Pancreas (tissue), 10 donors: ENCODE measurements around the gene COLQ. TPM values are rescaled to one million over a fixed set of nuclear protein-coding genes. Genes with fewer than 3 reads are reported as not detected.
A peak's percentile ranks its signal among the peaks of the same experiment; 100 is the strongest.
"Not testable (repeated sequence)": the region's sequence is repeated elsewhere in the genome, so short reads cannot be mapped to it uniquely, and the experiment has no call there.

Experiments used
- ATAC-seq, 4 donors: fragments of 200-7000 bp; cut with Tn5 transposase; one replicate each; pipeline versions ENCODE4 v1.8.0 to v1.9.1; 2020; ENCODE audit warnings: mild to moderate bottlenecking in 4 of 4, moderate library complexity in 4 of 4
- DNase-seq, 6 donors: peaks; one replicate each; pipeline ENCODE4 v3.0.0-alpha.2; 2020
- FAIRE-seq: peaks from 2 replicates; lab custom pipeline; 2012; peaks lifted over from hg19 to GRCh38; lab: Jason Lieb, UNC
- H3K27ac ChIP-seq, 4 donors: fragments of 200-600 bp; sonication (generic); 1 replicate in 3 of 4; 2 replicates in 1 of 4; pipeline versions ENCODE4 v1.5.0 to v1.8.0; 2020
- H3K27me3 ChIP-seq, 4 donors: fragments of 200-600 bp; one replicate each; pipeline ENCODE4 v1.8.0; 2021
- H3K36me3 ChIP-seq, 3 donors: fragments of 200-600 bp; sonication (generic) in 1 of 3; one replicate each; pipeline versions ENCODE4 v1.5.0 to v1.8.0; 2020 to 2021
- H3K4me1 ChIP-seq, 3 donors: fragments of 200-600 bp; one replicate each; pipeline ENCODE4 v1.8.0; 2021
- H3K4me3 ChIP-seq, 4 donors: fragments of 200-600 bp; sonication (generic) in 2 of 4; one replicate each; pipeline versions ENCODE4 v1.5.0 to v1.8.0; 2020 to 2021
- H3K9me3 ChIP-seq, 4 donors: fragments of 200-600 bp; one replicate each; pipeline ENCODE4 v1.8.0; 2021
- WGBS, 2 donors: extraction: QIAGEN DNeasy Blood & Tissue Kit; methylation state at CpG; one replicate each; pipeline ENCODE4 v1.1.7; 2013; 5-methylcytosine and 5-hydroxymethylcytosine counted together
- intact Hi-C, 3 donors: fragments of 100-400 bp; cut with DNase I; formaldehyde crosslinking; loops; one replicate each; pipeline versions ENCODE4 v1.11.1 to v1.14.2; 2022
- polyA plus RNA-seq, 2 donors: library from polyadenylated mRNA; stranded (reverse); fragments of 200-250 nt; gene quantifications; one replicate each; pipeline ENCODE4 v1.2.3, GENCODE V29; 2013
- total RNA-seq, 6 donors: library from RNA; stranded (reverse); fragmentation: NEBNext Ultra II Directional in 4 of 6; extraction: Animal tissue kit (Norgen Biotek cat#: 25700) in 4 of 6; gene quantifications; one replicate each; pipeline versions ENCODE4 v1.2.1 to v1.2.4, GENCODE V29; 2021 to 2023
- TF ChIP-seq, protein P1 (sequence below), 4 donors: fragments of 200-600 bp; sonication (generic) in 3 of 4; IDR thresholded peaks; one replicate each; pipeline versions ENCODE4 v1.5.0 to v1.8.0; 2021; ENCODE audit warnings: antibody characterized with exemption in 4 of 4
- donor health status: healthy with polysubstance abuse.
- donor health status: DM: no; HTN: no; CAD: no; lungs with moderate emphysema.
- donor health status: DM: no; HTN: no; CAD: no.
- donor health status: control.
- donor health status: control.
- donor health status: Bipolar disorder and iron deficiency.
- donor health status: DM: yes; HTN: yes; CAD: no.
- donor health status: DM: no; HTN: no; CAD: no.
- donor health status: DM: no; HTN: no; CAD: no.
- donor health status: DM: yes; HTN: yes; CAD: no.

Gene COLQ
- total and polyA plus RNA-seq, 8 donors, result 0.28 to 3.1 (median 0.83) TPM

DNA sequence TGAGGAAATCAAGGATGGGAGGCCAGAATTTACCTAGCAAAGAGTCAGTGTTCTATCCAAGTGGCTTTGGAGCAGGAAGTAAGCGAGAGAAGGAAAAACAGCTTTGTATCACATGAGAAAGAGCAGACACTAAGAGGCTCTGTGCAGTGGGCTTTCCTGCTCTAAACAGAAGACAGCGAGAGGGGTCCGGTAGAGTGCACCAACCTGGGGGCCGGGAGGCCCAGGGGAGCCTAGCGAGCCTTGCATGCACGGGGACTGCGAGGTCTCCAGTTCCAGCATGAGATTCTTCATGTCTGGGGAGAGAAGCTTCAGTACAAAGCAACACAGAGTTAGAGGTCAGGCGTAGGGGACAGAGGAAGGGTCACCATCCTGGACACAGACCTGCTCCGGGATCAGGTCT, 33.5 kb downstream of the COLQ start:
- peaks cover 0 to 4% (median 0%) of the 10 kb centered on the region in 3 donors for H3K4me1 ChIP-seq
- H3K36me3 ChIP-seq, result no peaks in the 10 kb centered on the region
- no peak for DNase-seq
- no peak for ATAC-seq
- 95 to 97% methylated on average over 9 of the region's 9 CpGs for whole genome bisulfite sequencing, 2 donors
- H3K27ac ChIP-seq, result no peak overlapping the region
- H3K4me3 ChIP-seq, result no peak overlapping the region
- H3K27me3 ChIP-seq, result no peaks in the 10 kb centered on the region
- TF ChIP-seq, protein P1, sequence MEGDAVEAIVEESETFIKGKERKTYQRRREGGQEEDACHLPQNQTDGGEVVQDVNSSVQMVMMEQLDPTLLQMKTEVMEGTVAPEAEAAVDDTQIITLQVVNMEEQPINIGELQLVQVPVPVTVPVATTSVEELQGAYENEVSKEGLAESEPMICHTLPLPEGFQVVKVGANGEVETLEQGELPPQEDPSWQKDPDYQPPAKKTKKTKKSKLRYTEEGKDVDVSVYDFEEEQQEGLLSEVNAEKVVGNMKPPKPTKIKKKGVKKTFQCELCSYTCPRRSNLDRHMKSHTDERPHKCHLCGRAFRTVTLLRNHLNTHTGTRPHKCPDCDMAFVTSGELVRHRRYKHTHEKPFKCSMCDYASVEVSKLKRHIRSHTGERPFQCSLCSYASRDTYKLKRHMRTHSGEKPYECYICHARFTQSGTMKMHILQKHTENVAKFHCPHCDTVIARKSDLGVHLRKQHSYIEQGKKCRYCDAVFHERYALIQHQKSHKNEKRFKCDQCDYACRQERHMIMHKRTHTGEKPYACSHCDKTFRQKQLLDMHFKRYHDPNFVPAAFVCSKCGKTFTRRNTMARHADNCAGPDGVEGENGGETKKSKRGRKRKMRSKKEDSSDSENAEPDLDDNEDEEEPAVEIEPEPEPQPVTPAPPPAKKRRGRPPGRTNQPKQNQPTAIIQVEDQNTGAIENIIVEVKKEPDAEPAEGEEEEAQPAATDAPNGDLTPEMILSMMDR (IDR thresholded peaks at IDR 0.05), result no peak
- no peak for FAIRE-seq
- no peaks in the 10 kb centered on the region for H3K9me3 ChIP-seq
- intact Hi-C loops, result no loop called here

DNA sequence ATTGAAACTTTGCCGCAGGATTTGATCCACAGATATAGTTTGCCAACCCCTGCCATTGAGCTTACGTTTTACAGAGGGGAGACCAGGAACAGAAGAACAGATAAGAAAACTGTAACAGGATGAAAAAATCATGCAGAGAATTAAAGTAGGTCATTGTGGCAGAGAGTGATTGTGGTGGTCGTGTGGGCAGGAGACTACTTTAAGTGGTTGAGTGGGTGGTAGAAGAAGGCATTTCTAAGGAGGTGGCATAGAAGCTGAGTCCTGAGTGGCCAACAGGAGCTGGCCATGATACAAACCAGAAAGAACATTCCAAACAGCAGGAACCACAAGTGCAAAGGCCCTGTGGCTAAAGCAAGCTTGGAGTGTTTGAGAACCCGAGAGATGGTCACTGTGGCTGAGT, 34.5 kb downstream of the COLQ start:
- no peak overlapping the region for H3K4me3 ChIP-seq
- peaks cover 0 to 4% (median 0%) of the 10 kb centered on the region in 3 donors for H3K4me1 ChIP-seq

DNA sequence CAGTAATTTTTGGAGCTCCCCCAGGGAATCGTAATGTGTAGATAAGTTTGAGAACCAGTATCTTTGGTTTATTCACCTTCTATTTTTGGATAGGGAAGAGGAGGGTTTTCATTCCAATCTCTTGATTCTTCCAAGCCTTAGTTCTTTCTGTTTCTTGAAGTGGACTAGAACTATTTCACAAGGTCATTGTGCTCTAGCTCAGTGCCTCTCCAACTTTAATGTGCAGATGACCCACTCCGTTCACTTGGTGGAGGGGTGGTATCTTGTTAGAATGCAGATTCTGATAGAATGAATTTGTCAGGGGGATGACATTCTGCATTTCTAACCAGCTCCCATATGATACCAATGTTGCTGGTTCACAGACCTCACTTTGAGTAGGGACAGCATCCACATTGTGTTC, 35.5 kb downstream of the COLQ start:
- no peak overlapping the region for H3K27ac ChIP-seq
- FAIRE-seq (no peak), DNase-seq (no peak), ATAC-seq (no peak)
- H3K9me3 ChIP-seq, result no peaks in the 10 kb centered on the region
- WGBS, 2 donors, result 90 to 92% methylated on average over 2 of the region's 2 CpGs
- peaks cover 0 to 4% (median 0%) of the 10 kb centered on the region in 3 donors for H3K4me1 ChIP-seq
- no peaks in the 10 kb centered on the region for H3K36me3 ChIP-seq
- H3K4me3 ChIP-seq, result no peak overlapping the region
- no peaks in the 10 kb centered on the region for H3K27me3 ChIP-seq
- TF ChIP-seq, protein P1 (IDR thresholded peaks at IDR 0.05), result no peak
- intact Hi-C loops, result no loop called here

More for the DNA sequence above, 34.5 kb downstream of the COLQ start:
- no peak overlapping the region for H3K27ac ChIP-seq
- WGBS, 2 donors, result 89 to 90% methylated on average over 4 of the region's 4 CpGs
- no peaks in the 10 kb centered on the region for H3K9me3 ChIP-seq
- ATAC-seq (no peak), DNase-seq (no peak), FAIRE-seq (no peak)
- no peaks in the 10 kb centered on the region for H3K36me3 ChIP-seq
- intact Hi-C loops, result no loop called here
- TF ChIP-seq, protein P1 (IDR thresholded peaks at IDR 0.05), result no peak
- no peaks in the 10 kb centered on the region for H3K27me3 ChIP-seq

DNA sequence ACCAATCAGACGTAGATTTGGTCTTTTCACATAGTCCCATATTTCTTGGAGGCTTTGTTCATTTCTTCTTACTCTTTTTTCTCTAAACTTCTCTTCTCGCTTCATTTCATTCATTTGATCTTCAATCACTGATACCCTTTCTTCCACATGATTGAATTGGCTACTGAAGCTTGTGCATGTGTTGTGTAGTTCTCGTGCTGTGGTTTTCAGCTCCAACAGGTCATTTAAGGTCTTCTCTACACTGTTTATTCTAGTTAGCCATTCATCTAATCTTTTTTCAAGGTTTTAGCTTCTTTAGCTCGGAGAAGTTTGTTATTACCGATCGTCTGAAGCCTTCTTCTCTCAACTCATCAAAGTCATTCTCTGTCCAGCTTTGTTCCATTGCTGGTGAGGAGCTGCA, 37.0 kb downstream of the COLQ start:
- 71 to 76% methylated on average over 6 of the region's 6 CpGs for WGBS, 2 donors
- H3K4me1 ChIP-seq, H3K4me3 ChIP-seq, intact Hi-C loops, ATAC-seq, H3K27me3 ChIP-seq, H3K36me3 ChIP-seq, H3K9me3 ChIP-seq, DNase-seq, H3K27ac ChIP-seq, FAIRE-seq: not testable (repeated sequence)

DNA sequence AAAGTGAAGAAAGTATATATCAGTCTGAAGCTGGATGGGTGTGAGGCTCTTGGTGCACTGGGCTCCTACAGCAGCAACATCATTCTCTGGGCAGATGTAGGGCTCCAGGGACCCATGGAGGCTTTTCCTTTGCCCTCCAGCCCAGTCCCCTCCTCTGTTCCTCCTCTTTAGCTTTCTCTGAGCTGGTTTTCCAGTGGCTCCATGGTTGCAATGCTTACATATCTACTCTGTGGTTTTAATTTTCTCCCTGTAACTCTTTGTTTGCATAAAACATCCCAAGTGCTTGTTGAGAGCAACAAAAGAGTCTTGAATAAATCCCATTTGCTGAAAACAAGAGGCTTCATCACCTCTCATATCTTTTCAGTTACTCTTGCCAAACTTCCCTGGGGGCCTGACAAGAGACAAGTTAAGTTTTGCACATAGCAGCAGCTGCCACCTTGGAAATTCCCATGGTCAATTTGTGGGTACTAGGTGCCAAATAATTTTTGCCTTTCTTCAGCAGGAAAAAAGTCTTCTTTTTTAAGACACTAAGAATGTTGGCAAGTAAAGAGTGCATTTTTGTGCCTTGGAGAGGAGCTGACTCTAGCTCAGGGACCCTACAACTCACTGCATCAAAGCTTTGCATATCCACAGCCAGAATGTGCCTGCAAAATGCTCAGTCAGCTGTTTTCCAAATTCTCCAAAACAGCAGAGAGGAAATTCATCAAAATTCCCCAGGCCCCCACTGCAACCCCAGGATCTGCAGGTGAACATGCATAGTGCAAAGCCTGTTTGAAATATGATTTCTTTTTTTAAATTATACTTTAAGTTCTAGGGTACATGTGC, 41.9 kb downstream of the COLQ start:
- TF ChIP-seq, protein P1 (IDR thresholded peaks at IDR 0.05), result no peak
- no peaks in the 10 kb centered on the region for H3K27me3 ChIP-seq
- H3K27ac ChIP-seq, result no peak overlapping the region
- DNase-seq (peak in 1 of 6 donors; percentile 30), ATAC-seq (peak; percentile 11 to 40 (median 28)), FAIRE-seq (no peak)
- H3K9me3 ChIP-seq, result no peaks in the 10 kb centered on the region
- peaks cover 4 to 21% (median 16%) of the 10 kb centered on the region in 3 donors for H3K4me1 ChIP-seq
- intact Hi-C loops, result no loop called here
- H3K36me3 ChIP-seq, result no peaks in the 10 kb centered on the region
- H3K4me3 ChIP-seq, result no peak overlapping the region
